OCI-LY7 (cell line): ENCODE results near the gene BFSP1. TPM values are rescaled to one million over a fixed set of nuclear protein-coding genes. Genes with fewer than 3 reads are reported as not detected.

Experiments
- BruUV-seq: library from RNA; stranded (reverse); fragments of 400-500 nt; replicated peaks from 2 replicates; lab custom pipeline; 2021; lab: Mats Ljungman, UMichigan
- CTCF ChIA-PET: fragments of 300-600 bp; sonication (Branson Sonifier 250); formaldehyde crosslinking; loops from one replicate; lab custom pipeline; 2022; ENCODE audit warnings: antibody characterized with exemption; ENCODE audit not compliant: unreplicated experiment; lab: Charles Lee
- POLR2A ChIA-PET: fragments of 300-600 bp; sonication (Branson Sonifier 250); formaldehyde crosslinking; loops from one replicate; lab custom pipeline; 2022; ENCODE audit warnings: antibody characterized with exemption; lab: Charles Lee
- DNase-seq: peaks from one replicate; pipeline ENCODE4 v3.0.0-alpha.2; 2015; ENCODE audit warnings: low spot score
- H2AFZ ChIP-seq: fragments of 200-600 bp; sonication (generic), shearing (Covaris generic); 2 replicates; pipeline ENCODE4 v1.6.1; 2014; ENCODE audit warnings: mild to moderate bottlenecking, antibody characterized with exemption, low read length, moderate library complexity
- H3K27ac ChIP-seq: fragments of 200-600 bp; sonication (generic); 2 replicates; pipeline ENCODE4 v1.5.1; 2014; ENCODE audit warnings: mixed run types, low read depth, mild to moderate bottlenecking, moderate library complexity, low read length, inconsistent platforms; ENCODE audit not compliant: poor library complexity, severe bottlenecking
- H3K36me3 ChIP-seq: fragments of 200-600 bp; sonication (generic); 2 replicates; pipeline ENCODE4 v1.6.1; 2014; ENCODE audit warnings: mild to moderate bottlenecking, antibody characterized with exemption, low read length, moderate library complexity, mixed read lengths; ENCODE audit not compliant: insufficient read depth
- H3K4me1 ChIP-seq: fragments of 200-600 bp; sonication (generic); 2 replicates; pipeline ENCODE4 v1.5.1; 2014; ENCODE audit warnings: mild to moderate bottlenecking, low read length; ENCODE audit not compliant: insufficient read depth, poor library complexity, severe bottlenecking
- H3K4me2 ChIP-seq: fragments of 200-600 bp; sonication (generic); 2 replicates; pipeline ENCODE4 v1.6.1; 2014; ENCODE audit warnings: mild to moderate bottlenecking, low read length
- H3K4me3 ChIP-seq: fragments of 200-600 bp; sonication (generic); 2 replicates; pipeline ENCODE4 v1.5.1; 2014; ENCODE audit warnings: mild to moderate bottlenecking, low read depth, low read length; ENCODE audit not compliant: poor library complexity, severe bottlenecking
- H3K79me2 ChIP-seq: fragments of 200-600 bp; sonication (generic); 2 replicates; pipeline ENCODE4 v1.6.1; 2016; ENCODE audit warnings: low read depth, mild to moderate bottlenecking, low read length, moderate library complexity, mixed read lengths; ENCODE audit not compliant: insufficient read depth
- H3K9me2 ChIP-seq: fragments of 200-600 bp; sonication (generic); 2 replicates; pipeline ENCODE4 v1.6.1; 2016; ENCODE audit warnings: mild to moderate bottlenecking, low read length, mixed read lengths; ENCODE audit not compliant: insufficient read depth
- H3K9me3 ChIP-seq: fragments of 200-600 bp; sonication (generic); 2 replicates; pipeline ENCODE4 v1.6.1; 2014; ENCODE audit warnings: mild to moderate bottlenecking, mixed run types, low read length, mixed read lengths
- H4K20me1 ChIP-seq: fragments of 200-600 bp; sonication (generic); 2 replicates; pipeline ENCODE4 v1.6.1; 2014; ENCODE audit warnings: mild to moderate bottlenecking, antibody characterized with exemption, low read length, moderate library complexity, mixed read lengths; ENCODE audit not compliant: insufficient read depth
- CTCF ChIP-seq: fragments of 200-600 bp; sonication (generic); conservative IDR thresholded peaks from 2 replicates; pipeline ENCODE4 v1.5.1; 2014; ENCODE audit warnings: mild to moderate bottlenecking, antibody characterized with exemption, low read length, moderate library complexity, mixed read lengths
- EZH2phosphoT487 ChIP-seq: fragments of 200-600 bp; sonication (generic); IDR thresholded peaks from 2 replicates; pipeline ENCODE4 v1.6.1; 2018; ENCODE audit warnings: low read depth, borderline replicate concordance, mild to moderate bottlenecking, mixed run types, antibody characterized with exemption, low read length, moderate library complexity, mixed read lengths
- intact Hi-C: fragments of 100-400 bp; cut with micrococcal nuclease; formaldehyde crosslinking; loops from one replicate; pipeline ENCODE4 v1.10.0; 2022; ENCODE audit not compliant: unreplicated experiment
- total RNA-seq, 2 experiments: library from RNA; depleted of rRNA in 1 of 2; stranded (reverse); fragments of >200 nt in 1 of 2; shearing (Covaris generic) in 1 of 2; gene quantifications; 2 replicates each; pipeline ENCODE4 v1.2.3, GENCODE V29; 2014 to 2022

BFSP1 gene
- total RNA-seq, 2 experiments from 2014 or later, result not detected

GRCh38 chr20:17490501-17490900 lies 40.7 kb downstream of the BFSP1 start:
- no peak overlapping the region for H2AFZ ChIP-seq
- no peaks in the 10 kb centered on the region for H4K20me1 ChIP-seq
- H3K4me1 ChIP-seq, result no peaks in the 10 kb centered on the region
- no peak for TF ChIP-seq EZH2phosphoT487
- no peak for TF ChIP-seq CTCF
- no peak overlapping the region for H3K4me3 ChIP-seq
- H3K4me2 ChIP-seq, result no peak overlapping the region
- H3K36me3 ChIP-seq, result no peaks in the 10 kb centered on the region
- H3K9me2 ChIP-seq, result no peaks in the 10 kb centered on the region
- POLR2A ChIA-PET, result no interaction called here
- intact Hi-C loops, result no loop called here
- H3K9me3 ChIP-seq, result no peaks in the 10 kb centered on the region
- no peaks in the 10 kb centered on the region for H3K79me2 ChIP-seq
- BruUV-seq, result no TSS peak
- no peak for DNase-seq
- no peak overlapping the region for H3K27ac ChIP-seq
- CTCF ChIA-PET, result no interaction called here

- no TSS peak for BruUV-seq
- Histone ChIP-seq H3K27ac (no peak overlapping the region), H3K9me3 (no peaks in the 10 kb centered on the region), H3K4me2 (no peak overlapping the region), H2AFZ (no peak overlapping the region), H3K79me2 (no peaks in the 10 kb centered on the region), H3K4me3 (no peak overlapping the region), H4K20me1 (no peaks in the 10 kb centered on the region), H3K4me1 (no peaks in the 10 kb centered on the region), H3K36me3 (no peaks in the 10 kb centered on the region), H3K9me2 (no peaks in the 10 kb centered on the region)
- TF ChIP-seq EZH2phosphoT487 (no peak), CTCF (no peak)
- ChIA-PET POLR2A (no interaction called here), CTCF (no interaction called here)
- intact Hi-C loops, result no loop called here
- DNase-seq, result no peak
These were observed 42.1 kb downstream of the BFSP1 start for GRCh38 chr20:17488916-17489600.

- Histone ChIP-seq H3K4me2 (no peak overlapping the region), H4K20me1 (no peaks in the 10 kb centered on the region), H3K9me2 (no peaks in the 10 kb centered on the region), H3K4me1 (no peaks in the 10 kb centered on the region), H2AFZ (no peak overlapping the region), H3K36me3 (no peaks in the 10 kb centered on the region), H3K4me3 (no peak overlapping the region), H3K79me2 (no peaks in the 10 kb centered on the region), H3K27ac (no peak overlapping the region), H3K9me3 (no peaks in the 10 kb centered on the region)
- intact Hi-C loops, result no loop called here
- CTCF ChIA-PET, result no interaction called here
- POLR2A ChIA-PET, result no interaction called here
- no TSS peak for BruUV-seq
- DNase-seq, result no peak
- TF ChIP-seq EZH2phosphoT487, result no peak
- TF ChIP-seq CTCF, result no peak
These were observed 46.2 kb downstream of the BFSP1 start for GRCh38 chr20:17485017-17485416.
